Measurements from ENCODE around the gene NSDHL.
A peak's percentile ranks its signal among the peaks of the same experiment; 100 is the strongest.
"Not testable (repeated sequence)": the region's sequence is repeated elsewhere in the genome, so short reads cannot be mapped to it uniquely, and the experiment has no call there.

NSDHL gene

DNA sequence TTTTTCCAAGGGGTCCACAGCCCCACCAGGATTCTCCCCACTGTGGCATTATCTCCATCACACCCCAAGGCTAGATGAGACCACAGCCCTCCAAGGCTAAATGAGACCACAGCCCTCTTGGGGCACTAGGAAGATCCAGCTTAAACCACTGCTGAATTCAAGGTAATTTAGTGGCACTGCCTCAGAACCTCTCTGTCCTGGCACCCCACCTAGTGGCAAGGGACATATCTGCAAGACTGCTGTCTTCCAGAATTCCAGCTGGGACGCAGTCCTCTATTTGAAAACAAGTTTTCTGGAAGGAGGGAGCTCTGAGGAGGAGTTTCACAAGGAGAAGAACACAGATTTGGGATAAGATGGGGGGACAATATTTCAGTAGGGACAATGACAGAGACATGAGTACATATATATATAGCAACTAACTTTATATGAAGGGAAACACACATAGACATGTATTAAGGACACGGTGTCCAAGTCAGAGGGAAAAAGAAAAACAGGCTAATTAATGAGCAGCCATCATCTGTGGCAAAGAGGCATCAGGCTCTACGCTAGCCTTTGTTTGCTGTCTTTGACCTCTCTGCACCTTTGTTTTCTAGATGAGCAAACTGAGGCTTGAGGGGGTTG, 9.6 kb upstream of the NSDHL start:
- H3K4me3 ChIP-seq (ENCODE audit: low read length) = no peak overlapping the region
- H3K9me3 ChIP-seq (ENCODE audit: control insufficient read depth, low read length) = no peaks in the 10 kb centered on the region
- H3K4me1 ChIP-seq (ENCODE audit: control insufficient read depth, insufficient read depth, low read length) = no peaks in the 10 kb centered on the region
- H3K27me3 ChIP-seq (replicated peaks; ENCODE audit: control insufficient read depth, insufficient read depth, low read length) = peaks cover 16% of the 10 kb centered on the region
- H3K9ac ChIP-seq (ENCODE audit: low read length) = no peak overlapping the region
- H3K36me3 ChIP-seq (ENCODE audit: control insufficient read depth, insufficient read depth, low read length, severe bottlenecking) = no peaks in the 10 kb centered on the region
- DNase-seq (ENCODE audit: low read depth) = peak; percentile 43

DNA sequence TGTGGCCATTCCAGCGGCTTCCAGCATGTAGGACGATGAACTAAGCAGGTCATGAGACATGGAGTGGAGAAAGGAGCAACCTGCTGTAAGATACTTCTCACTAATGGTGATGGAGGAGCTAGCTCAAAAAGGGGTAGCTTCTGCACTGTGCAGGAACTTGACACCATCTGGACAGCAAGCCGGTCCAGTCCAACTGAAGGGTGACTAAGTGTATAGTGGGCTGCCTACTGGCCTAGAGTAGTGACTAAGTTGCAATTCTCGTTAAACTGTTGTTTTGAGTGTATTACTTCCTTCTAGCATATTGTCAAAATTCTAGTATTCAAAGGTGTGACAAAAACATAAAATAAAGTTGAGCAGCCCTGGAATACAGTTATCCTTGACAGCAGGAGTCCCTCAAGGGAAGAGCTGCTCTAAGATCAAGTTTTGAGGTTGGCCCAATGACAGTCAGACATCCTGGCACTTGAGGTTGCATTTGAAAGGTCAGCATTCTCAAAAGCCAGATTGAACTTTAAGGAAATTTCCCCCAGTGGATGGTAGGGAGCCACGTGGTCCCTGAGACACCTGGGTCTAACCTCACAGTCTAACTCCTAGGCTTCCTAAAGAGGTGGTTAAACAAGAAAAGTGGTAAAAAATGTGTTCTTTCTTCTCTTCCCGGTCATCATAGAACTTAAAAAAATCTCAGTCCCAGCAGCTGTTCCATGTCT, 8.3 kb upstream of the NSDHL start:
- Histone ChIP-seq H3K9me3 (ENCODE audit: control insufficient read depth, low read length) (no peaks in the 10 kb centered on the region), H3K9ac (ENCODE audit: low read length) (no peak overlapping the region), H3K36me3 (ENCODE audit: control insufficient read depth, insufficient read depth, low read length, severe bottlenecking) (peaks cover 6% of the 10 kb centered on the region), H3K4me3 (ENCODE audit: low read length) (no peak overlapping the region), H3K4me1 (ENCODE audit: control insufficient read depth, insufficient read depth, low read length) (no peaks in the 10 kb centered on the region), H3K27me3 (replicated peaks; ENCODE audit: control insufficient read depth, insufficient read depth, low read length) (peaks cover 20% of the 10 kb centered on the region)
- no peak for DNase-seq (ENCODE audit: low read depth)

DNA sequence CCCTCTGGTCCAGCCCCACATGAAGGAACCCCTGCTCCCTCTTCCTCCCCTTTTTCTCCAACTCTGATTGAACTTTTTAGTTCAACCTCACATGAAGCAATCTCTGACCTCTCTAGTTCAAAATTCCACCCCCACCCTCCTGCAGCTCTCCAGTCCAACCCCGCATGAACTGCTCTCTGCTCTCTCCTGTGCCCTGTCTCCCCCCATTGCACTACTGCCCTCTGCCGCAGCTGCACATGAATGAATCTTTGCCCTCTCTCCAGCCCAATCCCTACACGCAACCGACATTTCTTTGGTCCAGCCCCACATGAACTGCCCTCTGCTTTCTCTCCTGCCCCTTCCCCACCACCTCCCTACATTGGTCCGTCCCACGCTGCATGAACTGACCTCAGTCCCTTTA, 7.2 kb upstream of the NSDHL start:
- Histone ChIP-seq H3K36me3 (ENCODE audit: control insufficient read depth, insufficient read depth, low read length, severe bottlenecking) (peaks cover 16% of the 10 kb centered on the region), H3K9ac (ENCODE audit: low read length) (no peak overlapping the region), H3K27me3 (replicated peaks; ENCODE audit: control insufficient read depth, insufficient read depth, low read length) (peaks cover 20% of the 10 kb centered on the region), H3K4me3 (ENCODE audit: low read length) (no peak overlapping the region), H3K4me1 (ENCODE audit: control insufficient read depth, insufficient read depth, low read length) (no peaks in the 10 kb centered on the region), H3K9me3 (ENCODE audit: control insufficient read depth, low read length) (no peaks in the 10 kb centered on the region)
- no peak for DNase-seq (ENCODE audit: low read depth)

DNA sequence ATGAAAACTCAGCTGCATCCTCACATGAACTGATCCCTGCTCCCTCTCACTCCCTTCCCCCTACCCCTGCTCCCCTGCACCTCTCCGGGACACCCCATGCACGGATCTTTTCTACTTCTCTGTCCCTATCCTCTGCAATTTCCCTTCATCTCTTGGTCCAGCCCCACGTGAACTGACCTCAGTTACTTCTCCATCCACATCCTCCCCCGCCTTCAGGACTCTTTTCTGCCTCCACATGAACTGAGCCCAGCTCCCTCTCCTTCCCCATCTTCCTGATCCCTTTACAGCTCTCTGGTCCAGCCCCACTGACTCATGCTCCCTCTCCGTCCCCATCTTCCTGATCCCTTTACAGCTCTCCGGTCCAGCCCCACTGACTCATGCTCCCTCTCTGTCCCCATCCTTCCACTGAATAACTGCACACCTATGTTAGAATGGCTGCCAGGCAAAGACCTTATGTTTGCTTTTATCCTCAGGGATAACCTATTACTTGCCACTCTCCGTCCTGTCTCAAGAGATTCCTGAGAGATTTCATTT, 6.0 kb upstream of the NSDHL start:
- Histone ChIP-seq H3K9me3 (ENCODE audit: control insufficient read depth, low read length) (no peaks in the 10 kb centered on the region), H3K4me1 (ENCODE audit: control insufficient read depth, insufficient read depth, low read length) (peaks cover 3% of the 10 kb centered on the region), H3K27me3 (replicated peaks; ENCODE audit: control insufficient read depth, insufficient read depth, low read length) (peaks cover 16% of the 10 kb centered on the region), H3K36me3 (ENCODE audit: control insufficient read depth, insufficient read depth, low read length, severe bottlenecking) (peaks cover 18% of the 10 kb centered on the region), H3K9ac (ENCODE audit: low read length) (no peak overlapping the region), H3K4me3 (ENCODE audit: low read length) (no peak overlapping the region)
- no peak for DNase-seq (ENCODE audit: low read depth)

DNA sequence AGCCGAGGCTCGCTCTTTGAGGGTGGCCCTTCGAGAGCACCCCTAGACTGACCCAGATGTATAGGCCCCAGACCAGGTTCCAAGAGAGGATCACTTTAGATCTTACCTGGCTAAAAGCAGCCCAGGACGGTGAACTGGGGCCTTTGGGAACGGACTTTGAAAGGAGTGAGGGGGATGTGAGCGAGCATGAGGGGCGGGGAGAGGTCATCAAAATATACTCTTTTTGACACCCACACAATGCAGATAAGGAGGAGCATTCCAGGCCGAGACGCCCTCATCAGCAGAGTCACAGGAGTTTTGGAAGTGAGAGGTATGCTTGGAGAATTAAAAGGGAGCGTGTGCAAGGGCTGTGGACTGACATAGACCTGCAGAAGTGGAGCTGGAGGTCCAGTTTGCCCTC, 528 bp downstream of the NSDHL start:
- DNase-seq (ENCODE audit: low read depth) = peak; percentile 7
- H3K9ac ChIP-seq (ENCODE audit: low read length) = peak overlapping the region; percentile 93
- peak overlapping the region; percentile 91 for H3K4me3 ChIP-seq (ENCODE audit: low read length)
- H3K27me3 ChIP-seq (replicated peaks; ENCODE audit: control insufficient read depth, insufficient read depth, low read length) = peaks cover 3% of the 10 kb centered on the region
- peaks cover 4% of the 10 kb centered on the region for H3K9me3 ChIP-seq (ENCODE audit: control insufficient read depth, low read length)
- H3K4me1 ChIP-seq (ENCODE audit: control insufficient read depth, insufficient read depth, low read length) = peaks cover 13% of the 10 kb centered on the region
- H3K36me3 ChIP-seq (ENCODE audit: control insufficient read depth, insufficient read depth, low read length, severe bottlenecking) = peaks cover 33% of the 10 kb centered on the region

- H3K36me3 ChIP-seq (ENCODE audit: control insufficient read depth, insufficient read depth, low read length, severe bottlenecking) = peaks cover 28% of the 10 kb centered on the region
- no peak for DNase-seq (ENCODE audit: low read depth)
- H3K4me1 ChIP-seq (ENCODE audit: control insufficient read depth, insufficient read depth, low read length) = peaks cover 13% of the 10 kb centered on the region
- H3K9me3 ChIP-seq (ENCODE audit: control insufficient read depth, low read length) = peaks cover 6% of the 10 kb centered on the region
- H3K9ac ChIP-seq (ENCODE audit: low read length) = peak overlapping the region; percentile 93
- no peaks in the 10 kb centered on the region for H3K27me3 ChIP-seq (replicated peaks; ENCODE audit: control insufficient read depth, insufficient read depth, low read length)
- H3K4me3 ChIP-seq (ENCODE audit: low read length) = peak overlapping the region; percentile 91
Observed at GRCh38 chrX:152832520-152832919, 1.7 kb downstream of the NSDHL start.

- no peaks in the 10 kb centered on the region for H3K27me3 ChIP-seq (replicated peaks; ENCODE audit: control insufficient read depth, insufficient read depth, low read length)
- H3K4me3 ChIP-seq (ENCODE audit: low read length) = peak overlapping the region; percentile 91
- H3K9ac ChIP-seq (ENCODE audit: low read length) = peak overlapping the region; percentile 93
- H3K9me3 ChIP-seq (ENCODE audit: control insufficient read depth, low read length) = peaks cover 6% of the 10 kb centered on the region
- DNase-seq (ENCODE audit: low read depth) = no peak
- peaks cover 13% of the 10 kb centered on the region for H3K4me1 ChIP-seq (ENCODE audit: control insufficient read depth, insufficient read depth, low read length)
- peaks cover 20% of the 10 kb centered on the region for H3K36me3 ChIP-seq (ENCODE audit: control insufficient read depth, insufficient read depth, low read length, severe bottlenecking)
Observed at GRCh38 chrX:152833378-152833777, 2.5 kb downstream of the NSDHL start.

- not testable (repeated sequence) for H3K4me1 ChIP-seq (ENCODE audit: control insufficient read depth, insufficient read depth, low read length); H3K27me3 ChIP-seq (replicated peaks; ENCODE audit: control insufficient read depth, insufficient read depth, low read length); H3K4me3 ChIP-seq (ENCODE audit: low read length); DNase-seq (ENCODE audit: low read depth); H3K9ac ChIP-seq (ENCODE audit: low read length); H3K9me3 ChIP-seq (ENCODE audit: control insufficient read depth, low read length)
- peaks cover 15% of the 10 kb centered on the region for H3K36me3 ChIP-seq (ENCODE audit: control insufficient read depth, insufficient read depth, low read length, severe bottlenecking)
Observed at GRCh38 chrX:152835470-152835869, 4.6 kb downstream of the NSDHL start.

GRCh38 chrX:152842772-152843338, 12.0 kb downstream of the NSDHL start:
- Histone ChIP-seq H3K9ac (ENCODE audit: low read length) (no peak overlapping the region), H3K4me1 (ENCODE audit: control insufficient read depth, insufficient read depth, low read length) (no peaks in the 10 kb centered on the region), H3K9me3 (ENCODE audit: control insufficient read depth, low read length) (peaks cover 3% of the 10 kb centered on the region), H3K36me3 (ENCODE audit: control insufficient read depth, insufficient read depth, low read length, severe bottlenecking) (peaks cover 53% of the 10 kb centered on the region), H3K4me3 (ENCODE audit: low read length) (no peak overlapping the region), H3K27me3 (replicated peaks; ENCODE audit: control insufficient read depth, insufficient read depth, low read length) (peaks cover 11% of the 10 kb centered on the region)
- no peak for DNase-seq (ENCODE audit: low read depth)

- no peak for DNase-seq (ENCODE audit: low read depth)
- Histone ChIP-seq H3K27me3 (replicated peaks; ENCODE audit: control insufficient read depth, insufficient read depth, low read length) (peaks cover 11% of the 10 kb centered on the region), H3K9me3 (ENCODE audit: control insufficient read depth, low read length) (peaks cover 3% of the 10 kb centered on the region), H3K9ac (ENCODE audit: low read length) (no peak overlapping the region), H3K4me1 (ENCODE audit: control insufficient read depth, insufficient read depth, low read length) (no peaks in the 10 kb centered on the region), H3K4me3 (ENCODE audit: low read length) (no peak overlapping the region), H3K36me3 (ENCODE audit: control insufficient read depth, insufficient read depth, low read length, severe bottlenecking) (peaks cover 62% of the 10 kb centered on the region)
Observed at GRCh38 chrX:152843852-152844251, 13.0 kb downstream of the NSDHL start.

DNA sequence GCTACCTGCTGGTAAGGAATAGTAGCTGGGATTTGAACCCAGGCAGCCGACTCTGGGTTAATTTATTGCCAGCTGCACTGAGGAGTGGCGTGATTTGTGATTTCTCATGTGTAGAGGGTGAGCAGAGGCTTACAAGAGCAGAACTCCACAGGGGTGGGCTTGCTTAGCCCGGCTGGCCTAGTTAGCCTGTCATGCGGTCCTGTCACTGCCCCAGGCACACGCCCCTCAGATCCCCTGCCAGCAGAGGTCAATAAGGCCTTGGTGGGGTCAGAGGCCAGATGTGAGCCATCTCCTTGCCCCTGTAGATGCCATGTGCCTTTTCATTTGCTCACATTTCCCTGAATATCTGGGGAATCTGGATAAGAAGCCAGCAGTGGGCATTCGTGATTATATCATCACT, 13.4 kb downstream of the NSDHL start:
- Histone ChIP-seq H3K36me3 (ENCODE audit: control insufficient read depth, insufficient read depth, low read length, severe bottlenecking) (peaks cover 64% of the 10 kb centered on the region), H3K27me3 (replicated peaks; ENCODE audit: control insufficient read depth, insufficient read depth, low read length) (peaks cover 13% of the 10 kb centered on the region), H3K4me3 (ENCODE audit: low read length) (no peak overlapping the region), H3K4me1 (ENCODE audit: control insufficient read depth, insufficient read depth, low read length) (no peaks in the 10 kb centered on the region), H3K9me3 (ENCODE audit: control insufficient read depth, low read length) (peaks cover 3% of the 10 kb centered on the region), H3K9ac (ENCODE audit: low read length) (no peak overlapping the region)
- no peak for DNase-seq (ENCODE audit: low read depth)
